ENCODE data around the gene CATSPERE. TPM values are rescaled to one million over a fixed set of nuclear protein-coding genes. Genes with fewer than 3 reads are reported as not detected.

CATSPERE gene
- total and polyA plus RNA-seq, 9 of the 15 experiments (the other 6 are each of a cell fraction or from before 2014, with no cell fraction given): 0.06 to 0.16 (median 0.09) TPM; not detected in 3

- no peak for TF ChIP-seq DPF2 (IDR thresholded peaks at IDR 0.05)
- no peak for TF ChIP-seq ZFP91 (CRISPR knock-in tag; IDR thresholded peaks at IDR 0.05)
- TF ChIP-seq JUN (IDR thresholded peaks at IDR 0.05; ENCODE audit: borderline replicate concordance, low read depth, low read length): no peak
- TF ChIP-seq JUN (CRISPR knock-in tag; IDR thresholded peaks at IDR 0.05; ENCODE audit: borderline replicate concordance): no peak
- TF ChIP-seq NFATC3 (IDR thresholded peaks at IDR 0.05): no peak
- no peak for TF ChIP-seq ZNF23 (CRISPR knock-in tag; IDR thresholded peaks at IDR 0.05)
- TF ChIP-seq MLX (CRISPR knock-in tag; conservative IDR thresholded peaks at IDR 0.05): no peak
- no peak for TF ChIP-seq PCBP2 (IDR thresholded peaks at IDR 0.05; ENCODE audit: low read depth, low read length, poor library complexity, severe bottlenecking)
- TF ChIP-seq U2AF2 (optimal IDR thresholded peaks at IDR 0.05; ENCODE audit: low read depth, low read length): no peak
- no peak for TF ChIP-seq BDP1 (IDR thresholded peaks at IDR 0.05; ENCODE audit: insufficient read depth, insufficient read length)
- no peak for TF ChIP-seq ZNF277 (CRISPR knock-in tag; IDR thresholded peaks at IDR 0.05; ENCODE audit: borderline replicate concordance)
- no peak for TF ChIP-seq KDM5B (IDR thresholded peaks at IDR 0.05; ENCODE audit: insufficient replicate concordance, low read depth, low read length)
- no peak for TF ChIP-seq ZFP30 (CRISPR knock-in tag; IDR thresholded peaks at IDR 0.05; ENCODE audit: borderline replicate concordance)
- no peak for TF ChIP-seq TEAD2 (tag; IDR thresholded peaks at IDR 0.05)
- TF ChIP-seq ZNF197 (CRISPR knock-in tag; IDR thresholded peaks at IDR 0.05; ENCODE audit: low read depth): no peak
- TF ChIP-seq SUPT5H (IDR thresholded peaks at IDR 0.05): peak; percentile 45; the same call in 1 of the 2 replicates
Measured at GRCh38 chr1:244439391-244440032, 21.6 kb upstream of the CATSPERE start (continued).
